A549 (cell line): Measurements from ENCODE around the gene CCDC50. TPM values are rescaled to one million over a fixed set of nuclear protein-coding genes. Genes with fewer than 3 reads are reported as not detected.

ENCODE experiments used
- ATAC-seq, 2 experiments: fragments of 200-7000 bp in 1 of 2; fragments of >200 bp in 1 of 2; cut with Nextera tagmentation in 1 of 2; cut with Tn5 transposase in 1 of 2; 3 replicates each; pipeline versions ENCODE4 v1.8.0 to v1.9.1; 2018 to 2020; ENCODE audit warnings: mild to moderate bottlenecking in 1 of 2, moderate library complexity in 1 of 2
- CTCF ChIA-PET: fragments of 300-600 bp; sonication (Branson Sonifier 250); formaldehyde crosslinking; extraction: SDS; loops from one replicate; lab custom pipeline; 2021; ENCODE audit warnings: antibody characterized with exemption, inconsistent platforms; lab: Yijun Ruan, JAX
- POLR2A ChIA-PET: fragments of 350-600 bp; formaldehyde crosslinking; extraction: SDS; loops from one replicate; lab custom pipeline; 2021; ENCODE audit warnings: antibody characterized with exemption, inconsistent platforms; lab: Yijun Ruan, JAX
- DNase-seq, 2 experiments: peaks; one replicate each; pipeline versions ENCODE4 v3.0.0 to v3.0.0-alpha.2; 2011 to 2016; ENCODE audit warnings: low read depth in 1 of 2, low spot score in 1 of 2
- FAIRE-seq: peaks from 2 replicates; lab custom pipeline; 2011; peaks lifted over from hg19 to GRCh38; lab: Jason Lieb, UNC
- H3K27ac ChIP-seq, 2 experiments: fragments of >200 bp; sonication (Bioruptor Twin); formaldehyde crosslinking; 3 replicates each; pipeline ENCODE4 v1.5.1; 2016 to 2017
- H3K4me1 ChIP-seq: fragments of >200 bp; sonication (Bioruptor Twin); formaldehyde crosslinking; 3 replicates; pipeline ENCODE4 v1.6.1; 2016
- H3K4me2 ChIP-seq: fragments of >200 bp; sonication (Bioruptor Twin); formaldehyde crosslinking; 3 replicates; pipeline ENCODE4 v1.6.1; 2016
- H3K4me3 ChIP-seq: fragments of >200 bp; sonication (Bioruptor Twin); formaldehyde crosslinking; 3 replicates; pipeline ENCODE4 v1.5.1; 2016
- H3K9me3 ChIP-seq: fragments of >200 bp; sonication (Bioruptor Twin); formaldehyde crosslinking; 3 replicates; pipeline ENCODE4 v1.6.1; 2016
- ATOH8 ChIP-seq: fragments of 250-450 bp; sonication (Bioruptor Pico); IDR thresholded peaks from 2 replicates; pipeline ENCODE4 v1.5.0; 2020; ENCODE audit warnings: low read depth, mild to moderate bottlenecking, moderate library complexity
- CBX8 ChIP-seq: fragments of 200-600 bp; sonication (generic); IDR thresholded peaks from 2 replicates; pipeline ENCODE4 v1.6.1; 2016
- CEBPB ChIP-seq, 2 experiments: fragments of >200 bp in 1 of 2; sonication (Bioruptor Twin) in 1 of 2; formaldehyde crosslinking in 1 of 2; IDR thresholded peaks; 2 replicates each; pipeline ENCODE4 v1.6.1; 2012 to 2016
- CTCF ChIP-seq: fragments of >200 bp; sonication (Bioruptor Twin); formaldehyde crosslinking; IDR thresholded peaks from 3 replicates; pipeline ENCODE4 v1.5.1; 2016
- EHMT2 ChIP-seq: fragments of 200-600 bp; sonication (generic); IDR thresholded peaks from 2 replicates; pipeline ENCODE4 v1.6.1; 2016; ENCODE audit warnings: antibody characterized with exemption, low read depth, mild to moderate bottlenecking, moderate library complexity
- ELK1 ChIP-seq: fragments of 150-350 bp; IDR thresholded peaks from 2 replicates; pipeline ENCODE4 v1.6.1; 2014; ENCODE audit warnings: low read depth, mild to moderate bottlenecking, low read length
- ESRRA ChIP-seq: fragments of 150-350 bp; IDR thresholded peaks from 2 replicates; pipeline ENCODE4 v1.6.1; 2014; ENCODE audit warnings: mild to moderate bottlenecking, low read length, borderline replicate concordance
- FOSL2 ChIP-seq, 2 experiments: fragments of 450-650 bp in 1 of 2; fragments of >200 bp in 1 of 2; sonication (Bioruptor Twin) in 1 of 2; formaldehyde crosslinking; IDR thresholded peaks; 2 replicates each; pipeline versions ENCODE4 v1.5.0 to v1.6.1; 2016 to 2020; ENCODE audit warnings: mild to moderate bottlenecking in 1 of 2, moderate library complexity in 1 of 2
- GATA3 ChIP-seq: IDR thresholded peaks from 2 replicates; pipeline ENCODE4 v1.6.1; 2012; ENCODE audit warnings: borderline replicate concordance
- HDAC2 ChIP-seq: fragments of 200-600 bp; sonication (generic); IDR thresholded peaks from 2 replicates; pipeline ENCODE4 v1.6.1; 2016
- HEYL ChIP-seq: fragments of 250-450 bp; sonication (Bioruptor Pico); IDR thresholded peaks from 2 replicates; pipeline ENCODE4 v1.8.0; 2021; ENCODE audit warnings: mild to moderate bottlenecking, moderate library complexity
- HMGXB4 ChIP-seq: fragments of 250-450 bp; sonication (Bioruptor Pico); IDR thresholded peaks from 2 replicates; pipeline ENCODE4 v1.5.0; 2021; ENCODE audit warnings: mild to moderate bottlenecking, moderate library complexity, borderline replicate concordance
- HOXA7 ChIP-seq: fragments of 250-450 bp; sonication (Bioruptor Pico); IDR thresholded peaks from 2 replicates; pipeline ENCODE4 v1.5.0; 2020; ENCODE audit warnings: mild to moderate bottlenecking, moderate library complexity
- KDM1A ChIP-seq: fragments of 200-600 bp; sonication (generic); IDR thresholded peaks from 2 replicates; pipeline ENCODE4 v1.6.1; 2016; ENCODE audit warnings: low read depth, mild to moderate bottlenecking
- MAX ChIP-seq: IDR thresholded peaks from 2 replicates; pipeline ENCODE4 v1.6.1; 2012
- NFE2L2 ChIP-seq: fragments of 150-350 bp; conservative IDR thresholded peaks from 2 replicates; pipeline ENCODE4 v1.6.1; 2014; ENCODE audit warnings: low read length
- PBX3 ChIP-seq: IDR thresholded peaks from 2 replicates; pipeline ENCODE4 v1.6.1; 2012
- POLR2A ChIP-seq: IDR thresholded peaks from 2 replicates; pipeline ENCODE4 v1.6.1; 2012; ENCODE audit warnings: mild to moderate bottlenecking, low read length
- POLR2AphosphoS2 ChIP-seq: conservative IDR thresholded peaks from 2 replicates; pipeline ENCODE4 v1.6.1; 2012; ENCODE audit warnings: low read length, improper control_type of control experiment, inconsistent platforms
- RCOR1 ChIP-seq: fragments of 150-350 bp; IDR thresholded peaks from 2 replicates; pipeline ENCODE4 v1.6.1; 2014; ENCODE audit warnings: antibody characterized with exemption, low read length, low read depth
- TP53 ChIP-seq: fragments of 250-450 bp; sonication (Bioruptor Pico); IDR thresholded peaks from 2 replicates; pipeline ENCODE4 v1.5.0; 2021; ENCODE audit warnings: mild to moderate bottlenecking, moderate library complexity
- ZFP36 ChIP-seq: fragments of 450-650 bp; IDR thresholded peaks from 2 replicates; pipeline ENCODE4 v1.6.1; 2014; ENCODE audit warnings: borderline replicate concordance; ENCODE audit not compliant: partially characterized antibody
- ZSCAN20 ChIP-seq: fragments of 250-450 bp; sonication (Bioruptor Pico); IDR thresholded peaks from 2 replicates; pipeline ENCODE4 v1.8.0; 2022; ENCODE audit warnings: mild to moderate bottlenecking, moderate library complexity
- WGBS: methylation state at CpG from one replicate; pipeline ENCODE4 v1.1.6; 2017; ENCODE audit errors: missing lambda C conversion rate; 5-methylcytosine and 5-hydroxymethylcytosine counted together
- polyA plus RNA-seq, 4 experiments: library from polyadenylated mRNA; depleted of rRNA in 3 of 4; stranded (reverse); fragments of >200 nt; fragmentation: RNase III in 1 of 4; extraction: RNeasy Plus Mini Kit Qiagen cat#74134 plus additional on column Dnase treatment in 1 of 4; gene quantifications; 2 replicates in 3 of 4; 3 replicates in 1 of 4; pipeline ENCODE4 v1.2.3, GENCODE V29; 2011 to 2017

Gene CCDC50
- polyA plus RNA-seq, 2 of the 4 experiments (the other 2 are of a cell fraction): 20.1 to 43.8 TPM

GRCh38 chr3:191376516-191377141 lies 47.4 kb downstream of the CCDC50 start:
- no peaks in the 10 kb centered on the region for H3K9me3 ChIP-seq
- H3K27ac ChIP-seq: 0 out of 6 replicates have a peak overlapping the region, but pooled peaks of 1 of the 2 experiments have one; percentile 20
- ChIA-PET CTCF (no interaction called here), POLR2A (no interaction called here)
- H3K4me2 ChIP-seq: peak overlapping the region; percentile 18; the same call in 1 of the 3 replicates
- whole genome bisulfite sequencing: 63% methylated on average over 7 of the region's 7 CpGs
- no peak for DNase-seq
- H3K4me1 ChIP-seq: peaks cover 10% of the 10 kb centered on the region
- no peak for TF ChIP-seq PBX3
- TF ChIP-seq HDAC2: no peak
- TF ChIP-seq RCOR1: no peak
- no peak for TF ChIP-seq ATOH8 (CRISPR knock-in tag)
- no peak for TF ChIP-seq FOSL2 (IDR thresholded peaks at IDR 0.05)
- no peak for TF ChIP-seq FOSL2 (CRISPR knock-in tag; IDR thresholded peaks at IDR 0.05)
- TF ChIP-seq KDM1A: no peak
- TF ChIP-seq ZFP36: no peak
- no peak for TF ChIP-seq TP53
- no peak for TF ChIP-seq CTCF
- TF ChIP-seq HEYL: no peak
- TF ChIP-seq HMGXB4: no peak
- TF ChIP-seq GATA3: no peak
- no peak for TF ChIP-seq ESRRA
- TF ChIP-seq, all 56 proteins: peak for 0
- FAIRE-seq: no peak
- ATAC-seq: no peak
- H3K4me3 ChIP-seq: no peak overlapping the region

- Histone ChIP-seq H3K4me2 (no peak overlapping the region), H3K9me3 (no peaks in the 10 kb centered on the region), H3K27ac (no peak overlapping the region), H3K4me3 (no peak overlapping the region), H3K4me1 (peaks cover 10% of the 10 kb centered on the region)
- no peak for DNase-seq
- no peak for FAIRE-seq
- CTCF ChIA-PET: no interaction called here
- POLR2A ChIA-PET: no interaction called here
- ATAC-seq: no peak
- TF ChIP-seq HOXA7 (CRISPR knock-in tag) (no peak), POLR2AphosphoS2 (no peak), CTCF (no peak), CBX8 (no peak), FOSL2 (IDR thresholded peaks at IDR 0.05) (no peak), FOSL2 (CRISPR knock-in tag; IDR thresholded peaks at IDR 0.05) (no peak), EHMT2 (no peak), ELK1 (no peak), RCOR1 (no peak), POLR2A (no peak), HEYL (no peak), NFE2L2 (no peak), ZSCAN20 (no peak), MAX (no peak), PBX3 (no peak), CEBPB (IDR thresholded peaks at IDR 0.05) (no peak)
Observed at GRCh38 chr3:191378142-191378812, 49.1 kb downstream of the CCDC50 start.
